ENCODE results near the gene ZKSCAN4. TPM values are rescaled to one million over a fixed set of nuclear protein-coding genes. Genes with fewer than 3 reads are reported as not detected.

ZKSCAN4 gene
- total and polyA plus RNA-seq, 8 donors = 4.9 to 13.4 (median 11.8) TPM

DNA sequence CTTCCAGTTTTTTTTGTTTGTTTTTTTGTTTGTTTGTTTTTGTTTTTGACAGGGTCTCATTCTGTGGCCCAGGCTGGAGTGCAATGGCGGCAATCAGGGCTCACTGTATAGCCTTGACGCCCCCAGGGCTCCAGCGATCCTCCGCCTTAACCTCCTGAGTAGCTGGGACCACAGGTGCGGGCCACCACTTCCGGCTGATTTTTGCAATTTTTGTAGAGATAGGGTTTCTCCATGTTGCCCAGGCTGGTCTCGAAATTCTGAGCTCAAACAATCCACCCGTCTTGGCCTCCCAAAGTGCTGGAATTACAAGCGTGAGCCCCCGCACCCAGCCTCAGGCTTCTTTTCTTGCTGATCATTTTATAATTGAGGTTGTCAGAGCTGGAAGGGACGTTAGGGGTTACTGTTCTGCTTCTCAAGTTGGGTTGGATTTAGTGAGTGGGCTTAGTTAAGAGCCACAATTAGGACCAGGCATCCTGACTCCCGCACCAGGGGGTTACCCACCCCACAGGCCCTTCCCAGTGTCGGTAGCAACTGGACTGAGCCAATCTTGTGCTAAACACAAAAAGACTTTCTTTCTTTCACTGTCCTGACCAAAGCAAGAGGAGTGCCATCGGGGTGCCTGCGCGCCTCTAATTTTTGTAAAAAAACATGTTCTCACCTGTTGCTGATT, 40.1 kb downstream of the ZKSCAN4 start:
- Histone ChIP-seq H3K27me3 (peaks cover 86 to 95% of the 10 kb centered on the region in 2 donors), H3K4me1 (peaks cover 0 to 25% of the 10 kb centered on the region in 2 donors), H3K36me3 (no peaks in the 10 kb centered on the region), H3K9me3 (no peaks in the 10 kb centered on the region), H3K4me3 (peak overlapping the region in 1 of 2 donors; percentile 16), H3K27ac (no peak overlapping the region)
- intact Hi-C loops (cut with DNase I) = no loop called here
- TF ChIP-seq, protein P1, sequence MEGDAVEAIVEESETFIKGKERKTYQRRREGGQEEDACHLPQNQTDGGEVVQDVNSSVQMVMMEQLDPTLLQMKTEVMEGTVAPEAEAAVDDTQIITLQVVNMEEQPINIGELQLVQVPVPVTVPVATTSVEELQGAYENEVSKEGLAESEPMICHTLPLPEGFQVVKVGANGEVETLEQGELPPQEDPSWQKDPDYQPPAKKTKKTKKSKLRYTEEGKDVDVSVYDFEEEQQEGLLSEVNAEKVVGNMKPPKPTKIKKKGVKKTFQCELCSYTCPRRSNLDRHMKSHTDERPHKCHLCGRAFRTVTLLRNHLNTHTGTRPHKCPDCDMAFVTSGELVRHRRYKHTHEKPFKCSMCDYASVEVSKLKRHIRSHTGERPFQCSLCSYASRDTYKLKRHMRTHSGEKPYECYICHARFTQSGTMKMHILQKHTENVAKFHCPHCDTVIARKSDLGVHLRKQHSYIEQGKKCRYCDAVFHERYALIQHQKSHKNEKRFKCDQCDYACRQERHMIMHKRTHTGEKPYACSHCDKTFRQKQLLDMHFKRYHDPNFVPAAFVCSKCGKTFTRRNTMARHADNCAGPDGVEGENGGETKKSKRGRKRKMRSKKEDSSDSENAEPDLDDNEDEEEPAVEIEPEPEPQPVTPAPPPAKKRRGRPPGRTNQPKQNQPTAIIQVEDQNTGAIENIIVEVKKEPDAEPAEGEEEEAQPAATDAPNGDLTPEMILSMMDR (IDR thresholded peaks at IDR 0.05) = no peak
- peak; percentile 54 for ATAC-seq
- DNase-seq = no peak

DNA sequence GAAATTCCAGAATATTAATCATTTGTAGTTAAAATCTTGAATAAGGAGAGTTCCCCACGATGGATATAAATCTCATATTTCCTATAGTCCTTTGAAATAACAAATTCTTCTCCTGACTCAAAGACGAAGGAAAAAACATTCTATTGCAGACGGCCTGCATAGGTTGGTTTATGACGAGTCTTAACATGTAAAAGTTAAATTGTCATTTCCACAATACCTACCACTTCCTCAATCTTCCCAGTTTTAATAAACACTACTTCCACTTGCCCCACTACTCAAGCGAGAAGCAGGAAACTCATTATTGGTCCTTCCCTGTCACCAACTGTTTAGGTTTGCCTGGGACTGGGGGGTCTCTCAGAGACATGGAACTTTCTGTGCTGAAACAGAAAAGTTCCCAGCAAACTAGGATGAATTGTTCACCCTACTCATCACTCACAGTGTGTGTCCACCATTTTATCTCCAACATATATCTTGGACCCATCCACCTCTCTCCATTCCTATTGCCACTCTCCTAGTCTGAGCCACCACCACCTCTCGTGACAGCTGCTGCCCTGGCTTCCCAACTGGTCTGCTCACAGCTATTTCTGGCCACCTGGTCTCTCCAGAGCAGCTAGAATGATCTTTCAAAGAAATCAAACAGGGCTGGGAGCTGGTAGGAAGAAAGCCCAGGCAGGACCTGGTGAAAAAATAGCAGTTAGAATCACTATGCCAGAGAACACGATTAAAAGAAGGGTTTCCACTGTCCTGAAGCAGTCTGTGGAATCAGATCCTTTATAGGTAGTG, 42.1 kb downstream of the ZKSCAN4 start:
- Histone ChIP-seq H3K9me3 (no peaks in the 10 kb centered on the region), H3K27ac (no peak overlapping the region), H3K4me1 (peaks cover 0 to 27% of the 10 kb centered on the region in 2 donors), H3K27me3 (peaks cover 94 to 100% of the 10 kb centered on the region in 2 donors), H3K36me3 (no peaks in the 10 kb centered on the region), H3K4me3 (no peak overlapping the region)
- DNase-seq (no peak), ATAC-seq (no peak)
- intact Hi-C loops (cut with DNase I) = no loop called here
- TF ChIP-seq, protein P1 (IDR thresholded peaks at IDR 0.05) = no peak

DNA sequence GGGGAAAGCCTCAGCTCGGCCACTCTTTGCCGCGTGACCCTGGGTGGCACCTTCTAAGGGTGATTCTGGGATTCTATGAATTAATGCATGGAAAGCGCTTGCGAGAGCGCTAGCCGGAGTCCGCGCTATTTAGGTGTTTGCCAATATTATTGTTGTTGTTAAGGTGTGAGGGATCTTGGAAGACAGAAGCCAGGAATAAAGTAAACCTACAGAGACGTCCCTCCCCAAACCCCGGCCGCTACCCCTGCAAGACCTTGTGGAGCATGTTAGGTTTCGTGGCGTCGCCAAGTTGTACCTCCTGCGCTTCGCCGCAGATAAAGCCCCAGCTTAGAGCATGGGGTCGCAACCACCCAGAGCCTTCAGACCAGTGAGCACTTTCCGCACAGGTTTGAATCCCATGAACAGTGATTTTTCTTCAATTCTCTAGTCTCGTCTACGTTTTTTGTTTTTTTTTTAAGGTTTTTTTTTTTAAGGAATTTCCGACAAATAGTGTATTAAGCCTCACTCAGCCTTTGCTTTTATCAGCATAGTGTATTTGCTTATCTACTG, 43.9 kb downstream of the ZKSCAN4 start:
- Histone ChIP-seq H3K27ac (peak overlapping the region in 1 of 2 donors; percentile 7), H3K4me3 (peak overlapping the region in 1 of 2 donors; percentile 27)

DNA sequence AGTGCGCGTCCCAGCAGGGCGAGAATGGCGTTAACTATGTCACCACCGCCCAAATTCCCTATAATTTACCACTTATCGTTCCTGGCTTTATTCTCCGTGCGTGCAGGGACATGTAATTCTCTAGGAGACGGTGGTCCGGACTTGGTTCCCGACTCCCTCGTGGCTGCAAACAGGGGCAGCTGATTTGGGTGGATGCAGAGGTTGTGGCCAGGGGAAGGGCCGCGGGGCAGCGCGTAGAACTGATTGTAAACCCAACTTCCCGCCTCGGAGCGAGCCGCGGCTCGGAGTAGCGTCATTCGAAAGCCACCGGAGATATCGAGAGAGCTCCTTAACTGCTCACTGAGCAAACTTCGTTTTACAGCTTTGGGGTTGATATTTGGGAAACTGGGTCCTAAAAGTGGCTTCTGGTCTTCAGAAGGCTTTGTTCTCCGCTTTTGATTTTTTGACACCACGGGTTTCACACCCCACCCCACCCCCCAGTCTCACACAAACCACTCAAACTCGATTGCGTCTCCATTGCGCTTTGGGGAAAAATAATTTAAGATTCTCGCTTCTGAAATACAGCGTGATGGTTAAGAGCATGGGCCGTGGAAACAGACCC, 44.5 kb downstream of the ZKSCAN4 start:
- Histone ChIP-seq H3K9me3 (peaks cover 0 to 6% of the 10 kb centered on the region in 2 donors), H3K27ac (peak overlapping the region in 1 of 2 donors; percentile 7), H3K4me1 (peaks cover 0 to 24% of the 10 kb centered on the region in 2 donors), H3K27me3 (peaks cover 83 to 95% of the 10 kb centered on the region in 2 donors), H3K4me3 (peak overlapping the region in 1 of 2 donors; percentile 27), H3K36me3 (no peaks in the 10 kb centered on the region)
- DNase-seq (peak in 3 of 4 donors; percentile 35 to 83 (median 36)), ATAC-seq (peak; percentile 59)
- intact Hi-C loops (cut with DNase I) = no loop called here
- TF ChIP-seq, protein P1 (IDR thresholded peaks at IDR 0.05) = no peak

More for the DNA sequence above, 43.9 kb downstream of the ZKSCAN4 start:
- ATAC-seq (no peak), DNase-seq (peak in 1 of 4 donors; percentile 14)
- Histone ChIP-seq H3K36me3 (no peaks in the 10 kb centered on the region), H3K9me3 (peaks cover 0 to 6% of the 10 kb centered on the region in 2 donors), H3K4me1 (peaks cover 0 to 27% of the 10 kb centered on the region in 2 donors), H3K27me3 (peaks cover 89 to 99% of the 10 kb centered on the region in 2 donors)
- intact Hi-C loops (cut with DNase I) = no loop called here
- TF ChIP-seq, protein P1 (IDR thresholded peaks at IDR 0.05) = no peak

All from left lung (tissue), 10 donors.